Subcutaneous adipose tissue (tissue), 4 donors: ENCODE data around the gene EIPR1. TPM values are rescaled to one million over a fixed set of nuclear protein-coding genes. Genes with fewer than 3 reads are reported as not detected.

Experiments used
- CTCF ChIP-seq: fragments of 450-650 bp; IDR thresholded peaks from one replicate; pipeline ENCODE4 v1.5.1; 2016; ENCODE audit warnings: low read depth, mild to moderate bottlenecking, control low read depth, antibody characterized with exemption, moderate library complexity
- total RNA-seq, 4 donors: library from RNA; depleted of rRNA; stranded (reverse); fragments of >200 nt; gene quantifications; one replicate each; pipeline ENCODE4 v1.1.0, GENCODE V29; 2016

EIPR1 gene
- total RNA-seq, 4 donors from 2014 or later: 13.9 to 27.6 (median 16.1) TPM

DNA sequence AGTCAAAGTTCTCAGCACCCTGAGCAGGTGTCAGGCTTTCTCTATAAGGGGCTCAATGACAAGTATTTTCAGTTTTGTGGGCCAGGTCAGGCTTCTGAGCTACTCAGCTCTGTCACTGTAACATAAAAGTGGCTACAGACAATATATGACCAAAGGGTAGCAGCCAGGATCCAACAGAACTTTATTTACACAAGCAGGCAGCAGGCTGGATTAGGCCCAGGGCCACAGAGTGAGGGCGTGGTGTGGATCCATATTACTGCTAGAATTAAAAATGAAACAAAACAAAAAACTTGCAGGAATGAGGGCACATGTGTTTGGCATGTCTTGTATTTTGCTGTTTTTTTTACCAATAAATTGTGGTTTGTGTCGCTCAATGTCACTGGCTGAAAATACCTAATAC is 143.7 kb downstream of the EIPR1 start:
- TF ChIP-seq CTCF: no peak

DNA sequence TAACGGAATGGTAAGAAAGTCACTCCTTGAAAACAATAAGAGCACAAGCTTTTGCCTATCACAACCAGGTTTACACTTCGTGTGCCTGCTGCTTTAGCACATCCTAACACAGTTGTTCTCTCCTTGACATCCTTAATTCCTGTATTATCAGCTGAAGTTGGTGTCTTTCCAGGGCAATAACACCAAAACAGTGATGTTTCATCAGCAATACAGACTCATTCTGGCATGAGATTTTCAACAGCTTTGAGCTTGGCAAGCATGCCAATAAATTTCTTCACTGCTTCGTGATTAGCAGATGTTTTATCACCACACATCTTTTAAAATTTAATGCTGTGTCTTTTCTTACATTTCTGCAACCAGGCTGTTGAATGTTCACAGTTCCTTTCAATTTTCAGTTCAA is 148.4 kb downstream of the EIPR1 start:
- TF ChIP-seq CTCF: no peak

- no peak for TF ChIP-seq CTCF
Observed at GRCh38 chr2:3224681-3225080, 152.9 kb downstream of the EIPR1 start.

GRCh38 chr2:3223080-3223923 is 154.3 kb downstream of the EIPR1 start:
- TF ChIP-seq CTCF: no peak

DNA sequence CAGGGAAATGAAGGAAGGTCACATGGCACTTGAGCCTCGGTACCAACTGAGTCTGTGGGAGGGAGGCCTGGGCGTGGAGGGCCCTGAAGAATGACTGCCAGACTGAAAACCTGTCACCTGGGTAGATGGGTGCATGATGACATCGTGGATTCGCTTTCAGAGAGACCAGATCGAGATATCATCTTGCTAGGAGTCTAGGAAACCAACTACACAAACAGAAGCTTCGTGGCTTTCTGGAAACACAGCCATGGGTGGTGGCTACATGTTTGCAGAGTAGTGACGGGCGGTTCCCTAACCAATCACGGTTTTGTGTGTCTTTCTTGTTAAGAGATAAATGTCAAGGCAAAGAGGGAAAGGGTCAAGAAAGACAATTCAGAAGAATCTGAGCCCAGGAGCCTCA is 155.0 kb downstream of the EIPR1 start:
- TF ChIP-seq CTCF: no peak

- TF ChIP-seq CTCF: no peak
Observed at GRCh38 chr2:3219536-3219935, 158.1 kb downstream of the EIPR1 start.

DNA sequence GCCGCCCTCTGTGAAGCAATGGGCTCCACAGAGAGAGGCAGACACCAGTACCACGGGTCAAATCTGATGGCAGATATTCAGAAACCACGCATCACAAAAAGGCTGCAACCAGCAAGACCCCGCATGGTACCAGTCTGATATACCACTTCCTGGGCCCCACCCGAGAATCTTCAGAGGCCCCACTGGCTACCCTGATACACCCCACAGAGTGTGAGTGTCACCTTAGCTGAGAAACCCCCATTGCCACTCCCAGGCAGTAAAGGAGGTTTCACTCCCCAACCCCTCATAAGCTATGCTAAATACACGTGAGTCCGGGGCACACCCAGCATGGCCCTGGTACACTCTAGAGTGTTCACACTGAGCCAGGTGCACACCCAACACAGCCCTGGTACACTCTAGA is 160.0 kb downstream of the EIPR1 start:
- TF ChIP-seq CTCF: no peak
